ENCODE data around the gene HDAC3.

HDAC3 gene

DNA sequence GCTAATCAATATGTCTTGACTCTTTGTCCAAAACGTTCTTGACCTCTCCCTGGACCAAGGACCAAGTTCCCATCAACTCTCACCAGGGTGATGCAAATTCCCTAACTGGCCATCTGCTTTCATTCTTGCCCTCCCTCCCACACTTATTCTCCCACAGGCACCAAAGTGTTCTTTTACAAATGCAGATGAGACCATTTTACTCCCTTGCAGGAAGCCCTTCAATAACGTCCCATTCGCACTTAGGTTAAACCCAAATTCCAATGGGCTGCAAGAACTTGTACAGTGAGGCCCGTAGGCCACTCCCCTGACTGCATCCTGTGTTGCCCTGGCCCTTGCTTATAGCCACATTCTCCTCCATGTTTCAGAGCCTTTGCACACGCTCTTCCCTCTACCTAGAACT is 38.1 kb upstream of the HDAC3 start:
- H3K36me3 ChIP-seq (ENCODE audit: control insufficient read depth in 2 of 2, insufficient read depth in 2 of 2, low read length in 2 of 2), result no peaks in the 10 kb centered on the region
- H3K27me3 ChIP-seq (ENCODE audit: control insufficient read depth in 2 of 2, insufficient read depth in 2 of 2, low read length in 2 of 2), result no peaks in the 10 kb centered on the region
- no peaks in the 10 kb centered on the region for H3K9me3 ChIP-seq (ENCODE audit: control insufficient read depth in 2 of 2, low read length in 2 of 2)
- H3K4me3 ChIP-seq (ENCODE audit: low read length in 2 of 2), result no peak overlapping the region
- H3K4me1 ChIP-seq (ENCODE audit: control insufficient read depth in 2 of 2, insufficient read depth in 2 of 2, low read length in 2 of 2), result no peaks in the 10 kb centered on the region
- no peak overlapping the region for H3K9ac ChIP-seq (ENCODE audit: low read depth in 1 of 2, low read length in 2 of 2)
- no peak overlapping the region for H3K27ac ChIP-seq (ENCODE audit: low read depth in 2 of 2, low read length in 2 of 2)

DNA sequence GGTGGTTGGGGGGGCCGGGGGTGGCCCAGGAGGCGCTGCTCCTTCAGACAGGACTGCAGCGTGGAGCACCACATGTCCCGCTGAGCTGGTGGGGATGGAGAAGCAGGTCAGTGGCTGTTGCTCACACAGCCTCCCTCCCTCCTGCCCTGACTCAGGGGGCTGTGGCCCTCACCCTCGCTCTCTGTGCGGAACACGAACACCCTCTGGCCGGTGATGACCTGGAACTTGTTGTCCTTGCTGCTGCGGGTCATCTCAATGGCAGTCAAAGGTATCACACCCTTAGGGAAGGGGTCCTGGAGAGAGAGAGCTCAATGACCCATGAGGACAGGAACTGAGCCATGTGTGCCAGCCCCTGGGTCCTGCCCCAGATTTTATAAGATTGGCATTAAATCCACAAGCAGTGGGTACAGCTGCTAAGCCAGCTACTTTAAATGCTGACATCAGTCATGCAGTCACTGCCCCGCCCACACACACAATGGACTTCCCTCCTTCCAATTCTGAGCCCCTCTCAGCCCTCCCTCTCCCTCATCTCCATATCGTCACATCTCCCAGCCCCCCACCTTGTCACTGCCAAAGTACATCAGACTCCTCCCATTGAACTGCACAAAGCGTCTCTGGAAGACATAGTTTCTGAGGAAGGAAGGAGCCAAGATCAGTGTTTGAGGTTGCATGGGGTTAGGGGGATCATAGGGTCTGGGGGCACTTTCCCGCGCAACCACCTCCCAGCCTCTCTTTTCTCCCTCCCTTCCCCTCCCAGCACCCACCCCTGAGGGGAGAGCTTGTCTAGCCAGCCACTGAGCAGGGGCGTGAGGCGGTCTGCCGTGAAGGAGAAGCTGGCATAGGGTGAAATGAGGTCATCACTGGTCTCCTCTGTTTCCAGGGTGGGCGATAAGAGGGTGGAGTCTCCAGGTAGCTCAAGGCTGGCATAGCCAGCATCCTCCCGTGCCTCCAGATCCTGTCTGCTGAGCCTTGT is 36.5 kb upstream of the HDAC3 start:
- Histone ChIP-seq H3K4me3 (ENCODE audit: low read length in 2 of 2) (no peak overlapping the region), H3K27ac (ENCODE audit: low read depth in 2 of 2, low read length in 2 of 2) (no peak overlapping the region), H3K4me1 (ENCODE audit: control insufficient read depth in 2 of 2, insufficient read depth in 2 of 2, low read length in 2 of 2) (no peaks in the 10 kb centered on the region), H3K9ac (ENCODE audit: low read depth in 1 of 2, low read length in 2 of 2) (no peak overlapping the region), H3K36me3 (ENCODE audit: control insufficient read depth in 2 of 2, insufficient read depth in 2 of 2, low read length in 2 of 2) (no peaks in the 10 kb centered on the region), H3K9me3 (ENCODE audit: control insufficient read depth in 2 of 2, low read length in 2 of 2) (no peaks in the 10 kb centered on the region), H3K27me3 (ENCODE audit: control insufficient read depth in 2 of 2, insufficient read depth in 2 of 2, low read length in 2 of 2) (no peaks in the 10 kb centered on the region)

DNA sequence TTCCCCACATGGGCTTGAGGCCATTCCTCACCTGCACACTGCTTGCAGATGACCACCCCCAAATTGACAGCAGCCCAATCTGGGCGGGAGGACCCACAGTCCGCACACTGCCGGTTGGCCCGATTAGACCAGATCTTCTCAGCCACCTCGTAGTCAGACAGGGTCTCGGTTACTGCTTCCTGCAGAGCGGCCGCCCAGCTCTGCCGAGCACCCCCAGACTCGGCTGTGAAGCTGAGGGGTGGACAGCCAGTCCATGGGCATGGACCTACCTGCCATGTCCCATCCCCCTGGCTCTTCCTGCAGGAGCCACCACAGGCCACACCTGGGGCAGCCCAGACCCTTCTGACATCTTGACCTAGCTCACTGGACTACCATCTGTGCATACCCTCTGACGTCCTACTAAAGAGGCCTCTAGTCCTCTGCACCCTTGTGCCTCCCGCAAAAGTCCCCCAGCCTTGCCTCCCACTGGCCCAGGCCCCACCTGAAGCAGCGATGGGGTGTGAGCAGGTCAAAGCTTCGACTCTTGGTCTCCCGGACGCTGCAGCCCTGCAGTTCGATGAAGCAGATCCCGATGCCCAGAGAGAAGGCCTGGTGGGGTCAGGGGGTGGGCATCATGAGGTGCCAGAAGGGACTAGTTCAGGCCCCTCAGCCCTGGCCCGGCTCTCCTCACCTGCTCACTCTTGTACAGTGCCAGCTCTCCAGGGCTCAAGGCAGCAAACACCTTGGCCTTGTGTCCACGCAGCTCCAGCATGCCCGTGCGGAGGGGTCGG is 35.6 kb upstream of the HDAC3 start:
- Histone ChIP-seq H3K36me3 (ENCODE audit: control insufficient read depth in 2 of 2, insufficient read depth in 2 of 2, low read length in 2 of 2) (no peaks in the 10 kb centered on the region), H3K9me3 (ENCODE audit: control insufficient read depth in 2 of 2, low read length in 2 of 2) (no peaks in the 10 kb centered on the region), H3K27ac (ENCODE audit: low read depth in 2 of 2, low read length in 2 of 2) (no peak overlapping the region), H3K27me3 (ENCODE audit: control insufficient read depth in 2 of 2, insufficient read depth in 2 of 2, low read length in 2 of 2) (no peaks in the 10 kb centered on the region), H3K4me3 (ENCODE audit: low read length in 2 of 2) (no peak overlapping the region), H3K4me1 (ENCODE audit: control insufficient read depth in 2 of 2, insufficient read depth in 2 of 2, low read length in 2 of 2) (no peaks in the 10 kb centered on the region), H3K9ac (ENCODE audit: low read depth in 1 of 2, low read length in 2 of 2) (no peak overlapping the region)

DNA sequence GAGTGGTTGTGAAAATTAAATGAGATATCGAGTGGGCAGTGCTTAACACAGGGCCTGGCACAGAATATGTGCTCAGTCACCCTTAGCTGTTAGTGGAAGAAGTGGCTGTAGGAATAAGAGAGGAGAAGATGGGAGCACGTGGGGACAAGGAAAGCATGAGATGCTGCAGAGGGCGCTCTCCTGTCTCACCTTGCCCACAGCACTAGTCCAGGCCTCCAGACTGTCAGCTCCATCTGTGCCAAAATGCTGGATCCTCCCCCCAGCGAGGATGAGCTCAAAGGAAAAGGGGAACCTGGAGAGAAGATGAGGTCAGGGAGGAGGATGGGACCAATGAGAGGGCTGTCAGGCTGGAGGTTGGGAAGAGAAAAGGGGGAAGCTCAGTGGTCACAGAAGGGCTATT is 32.9 kb upstream of the HDAC3 start:
- H3K27ac ChIP-seq (ENCODE audit: low read depth in 2 of 2, low read length in 2 of 2), result no peak overlapping the region
- H3K4me3 ChIP-seq (ENCODE audit: low read length in 2 of 2), result no peak overlapping the region
- no peaks in the 10 kb centered on the region for H3K27me3 ChIP-seq (ENCODE audit: control insufficient read depth in 2 of 2, insufficient read depth in 2 of 2, low read length in 2 of 2)
- H3K9ac ChIP-seq (ENCODE audit: low read depth in 1 of 2, low read length in 2 of 2), result no peak overlapping the region
- no peaks in the 10 kb centered on the region for H3K4me1 ChIP-seq (ENCODE audit: control insufficient read depth in 2 of 2, insufficient read depth in 2 of 2, low read length in 2 of 2)
- H3K36me3 ChIP-seq (ENCODE audit: control insufficient read depth in 2 of 2, insufficient read depth in 2 of 2, low read length in 2 of 2), result no peaks in the 10 kb centered on the region
- H3K9me3 ChIP-seq (ENCODE audit: control insufficient read depth in 2 of 2, low read length in 2 of 2), result no peaks in the 10 kb centered on the region

DNA sequence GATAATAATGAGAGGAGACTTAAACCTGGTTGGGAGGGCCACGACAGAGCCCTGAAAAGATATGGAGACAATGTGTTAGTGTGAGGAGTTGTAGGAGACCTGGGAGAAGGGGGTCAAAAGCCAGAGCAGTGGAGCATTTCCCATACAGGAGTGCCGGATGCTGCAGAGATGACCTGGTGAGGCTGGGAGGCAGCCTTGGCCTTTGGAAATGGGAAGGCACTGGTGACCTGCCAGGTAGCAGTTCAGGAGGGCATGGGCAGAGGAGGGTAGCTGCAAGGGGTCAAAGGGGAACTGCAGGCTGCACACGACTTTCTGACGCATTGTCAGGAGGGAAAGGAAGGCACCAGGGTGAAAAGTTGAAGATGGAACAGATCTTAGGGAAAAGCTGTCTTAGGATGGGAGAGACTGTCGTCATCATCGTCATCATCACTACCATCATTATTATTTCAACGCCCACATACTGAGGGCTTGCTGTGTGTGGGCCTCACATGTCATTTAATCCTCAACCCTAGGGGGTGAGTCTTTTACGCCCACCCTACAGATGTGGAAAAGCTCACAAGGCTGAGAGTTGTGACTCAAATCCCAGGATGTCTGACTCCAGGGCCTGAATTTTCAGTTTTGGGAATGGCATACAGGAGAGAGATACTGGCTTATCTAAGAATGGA is 32.1 kb upstream of the HDAC3 start:
- peaks cover 0 to 2% of the 10 kb centered on the region in 2 donors for H3K36me3 ChIP-seq (ENCODE audit: control insufficient read depth in 2 of 2, insufficient read depth in 2 of 2, low read length in 2 of 2)
- H3K27ac ChIP-seq (ENCODE audit: low read depth in 2 of 2, low read length in 2 of 2), result no peak overlapping the region
- no peak overlapping the region for H3K4me3 ChIP-seq (ENCODE audit: low read length in 2 of 2)
- no peaks in the 10 kb centered on the region for H3K9me3 ChIP-seq (ENCODE audit: control insufficient read depth in 2 of 2, low read length in 2 of 2)
- no peaks in the 10 kb centered on the region for H3K27me3 ChIP-seq (ENCODE audit: control insufficient read depth in 2 of 2, insufficient read depth in 2 of 2, low read length in 2 of 2)
- no peak overlapping the region for H3K9ac ChIP-seq (ENCODE audit: low read depth in 1 of 2, low read length in 2 of 2)
- no peaks in the 10 kb centered on the region for H3K4me1 ChIP-seq (ENCODE audit: control insufficient read depth in 2 of 2, insufficient read depth in 2 of 2, low read length in 2 of 2)

DNA sequence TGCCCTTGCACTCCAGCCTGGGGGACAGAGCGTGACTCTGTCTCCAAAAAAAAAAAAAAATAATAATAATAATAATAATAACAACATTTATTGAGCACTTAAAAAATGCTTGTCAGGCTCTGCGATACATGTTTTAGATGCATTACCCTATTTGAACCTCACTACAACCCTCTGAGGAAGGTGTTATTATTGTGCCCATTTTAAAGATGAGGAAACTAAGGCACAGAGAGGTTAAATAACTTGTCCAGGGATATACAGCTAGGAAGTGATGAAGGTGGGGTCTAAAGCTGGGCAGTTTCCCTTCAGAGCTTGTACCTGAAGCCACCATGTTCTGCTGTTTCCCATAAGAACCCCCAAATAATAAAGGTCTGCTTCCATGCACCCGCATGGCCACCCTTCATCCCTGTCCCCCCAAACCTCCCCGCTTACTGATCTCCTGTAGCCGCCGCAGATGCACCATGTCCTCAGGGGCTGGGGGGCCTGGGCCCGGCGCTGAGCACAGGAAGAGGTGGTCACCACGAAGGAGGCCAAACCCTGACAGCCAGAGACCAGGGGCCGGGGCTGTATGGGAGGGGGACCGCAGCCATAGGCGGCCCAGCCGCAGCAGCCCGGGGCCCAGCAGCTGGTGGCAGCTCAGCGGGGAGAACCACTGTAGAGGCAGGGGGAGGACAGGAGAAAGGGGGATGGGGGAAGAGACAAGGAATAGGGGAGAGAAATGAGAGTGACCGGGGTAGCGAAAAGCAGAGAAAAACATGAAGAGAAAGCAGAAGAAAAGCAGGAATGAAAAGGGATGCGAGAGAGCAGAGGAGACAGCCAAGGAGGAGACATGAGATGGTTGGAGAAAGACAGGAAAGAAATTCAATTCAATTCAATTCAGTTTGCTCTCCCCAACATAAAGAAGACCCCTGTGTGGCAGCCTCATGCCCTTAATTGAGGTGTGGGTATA is 29.6 kb upstream of the HDAC3 start:
- no peak overlapping the region for H3K4me3 ChIP-seq (ENCODE audit: low read length in 2 of 2)
- H3K9ac ChIP-seq (ENCODE audit: low read depth in 1 of 2, low read length in 2 of 2), result no peak overlapping the region
- peaks cover 0 to 2% of the 10 kb centered on the region in 2 donors for H3K36me3 ChIP-seq (ENCODE audit: control insufficient read depth in 2 of 2, insufficient read depth in 2 of 2, low read length in 2 of 2)
- no peak overlapping the region for H3K27ac ChIP-seq (ENCODE audit: low read depth in 2 of 2, low read length in 2 of 2)
- no peaks in the 10 kb centered on the region for H3K27me3 ChIP-seq (ENCODE audit: control insufficient read depth in 2 of 2, insufficient read depth in 2 of 2, low read length in 2 of 2)
- H3K9me3 ChIP-seq (ENCODE audit: control insufficient read depth in 2 of 2, low read length in 2 of 2), result no peaks in the 10 kb centered on the region
- no peaks in the 10 kb centered on the region for H3K4me1 ChIP-seq (ENCODE audit: control insufficient read depth in 2 of 2, insufficient read depth in 2 of 2, low read length in 2 of 2)

DNA sequence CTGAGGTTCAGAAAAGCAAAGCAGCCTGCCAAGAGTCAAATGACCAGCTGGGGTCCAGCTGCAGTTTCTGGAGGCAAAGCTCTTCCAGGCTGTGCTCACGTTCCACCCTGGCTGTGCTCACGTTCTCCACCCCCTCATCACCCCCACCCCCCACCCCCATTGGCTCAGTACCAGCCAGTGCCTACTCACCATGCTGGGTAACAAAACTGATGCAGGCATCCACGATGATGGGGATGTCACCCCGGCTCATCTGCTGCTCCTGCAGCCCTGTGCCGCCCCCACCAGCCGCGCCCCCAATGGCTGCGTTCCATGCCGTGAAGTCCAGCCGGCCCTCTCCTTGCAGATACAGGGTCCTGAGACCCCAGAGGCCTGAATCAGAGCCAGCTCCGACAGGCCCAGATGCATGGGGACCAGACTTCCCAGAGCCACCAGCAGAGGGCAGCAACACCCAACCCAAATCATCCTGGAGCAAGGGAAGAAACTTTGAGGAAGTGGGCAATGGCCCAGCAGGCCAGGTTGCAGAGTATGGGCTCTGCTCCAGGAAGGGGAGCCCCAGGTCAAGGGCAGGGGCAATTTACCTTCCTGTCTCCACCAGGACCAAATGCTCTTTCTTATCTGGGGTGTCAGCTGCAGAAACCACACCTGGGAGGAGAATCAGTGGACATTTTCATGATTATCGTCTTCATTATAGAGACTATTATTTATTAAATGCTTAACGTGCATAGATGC is 28.2 kb upstream of the HDAC3 start:
- Histone ChIP-seq H3K9ac (ENCODE audit: low read depth in 1 of 2, low read length in 2 of 2) (peak overlapping the region in 1 of 2 donors; percentile 38), H3K27ac (ENCODE audit: low read depth in 2 of 2, low read length in 2 of 2) (no peak overlapping the region), H3K27me3 (ENCODE audit: control insufficient read depth in 2 of 2, insufficient read depth in 2 of 2, low read length in 2 of 2) (no peaks in the 10 kb centered on the region), H3K4me1 (ENCODE audit: control insufficient read depth in 2 of 2, insufficient read depth in 2 of 2, low read length in 2 of 2) (no peaks in the 10 kb centered on the region), H3K9me3 (ENCODE audit: control insufficient read depth in 2 of 2, low read length in 2 of 2) (no peaks in the 10 kb centered on the region), H3K4me3 (ENCODE audit: low read length in 2 of 2) (no peak overlapping the region), H3K36me3 (ENCODE audit: control insufficient read depth in 2 of 2, insufficient read depth in 2 of 2, low read length in 2 of 2) (peaks cover 0 to 2% of the 10 kb centered on the region in 2 donors)

DNA sequence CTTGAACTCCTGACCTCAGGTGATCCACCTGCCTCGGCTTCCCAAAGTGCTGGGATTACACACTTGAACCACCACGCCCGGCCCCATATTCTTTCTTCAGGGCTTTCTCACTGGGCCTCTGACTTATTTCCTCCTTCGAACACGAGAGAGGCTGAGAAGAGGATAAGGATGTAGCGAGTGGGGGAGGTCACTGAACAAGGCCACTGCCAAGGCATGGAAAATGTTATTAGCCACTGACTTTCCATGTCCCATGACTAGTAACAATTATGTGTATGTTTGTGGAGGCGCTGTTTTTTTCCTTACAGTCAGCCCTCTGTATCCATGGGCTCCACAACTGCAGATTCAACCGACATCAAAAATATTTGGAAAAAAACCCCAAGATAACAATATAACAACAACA is 26.9 kb upstream of the HDAC3 start:
- Histone ChIP-seq H3K4me3 (ENCODE audit: low read length in 2 of 2) (no peak overlapping the region), H3K27ac (ENCODE audit: low read depth in 2 of 2, low read length in 2 of 2) (no peak overlapping the region), H3K4me1 (ENCODE audit: control insufficient read depth in 2 of 2, insufficient read depth in 2 of 2, low read length in 2 of 2) (no peaks in the 10 kb centered on the region), H3K36me3 (ENCODE audit: control insufficient read depth in 2 of 2, insufficient read depth in 2 of 2, low read length in 2 of 2) (peaks cover 0 to 2% of the 10 kb centered on the region in 2 donors), H3K9me3 (ENCODE audit: control insufficient read depth in 2 of 2, low read length in 2 of 2) (no peaks in the 10 kb centered on the region), H3K9ac (ENCODE audit: low read depth in 1 of 2, low read length in 2 of 2) (no peak overlapping the region), H3K27me3 (ENCODE audit: control insufficient read depth in 2 of 2, insufficient read depth in 2 of 2, low read length in 2 of 2) (no peaks in the 10 kb centered on the region)

DNA sequence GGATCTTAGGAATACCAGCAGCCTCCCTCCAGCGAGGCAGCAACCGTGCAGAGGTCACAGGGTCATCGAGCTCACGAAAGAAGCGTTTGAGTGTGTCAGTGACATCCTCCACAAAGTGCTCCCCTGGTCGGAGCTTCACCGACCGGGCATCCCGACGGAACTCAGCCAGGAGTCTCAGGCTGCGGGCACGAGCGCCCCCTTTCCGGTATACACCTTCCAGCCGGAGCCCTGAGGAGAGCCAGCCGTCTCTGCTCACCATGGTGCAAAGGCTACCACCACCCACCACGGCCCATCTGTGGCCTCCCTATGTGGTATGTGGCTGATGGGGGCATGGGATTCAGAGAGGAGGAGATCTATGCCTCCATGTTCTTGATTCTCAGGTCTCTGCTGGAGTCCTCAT is 25.4 kb upstream of the HDAC3 start:
- Histone ChIP-seq H3K9ac (ENCODE audit: low read depth in 1 of 2, low read length in 2 of 2) (no peak overlapping the region), H3K27me3 (ENCODE audit: control insufficient read depth in 2 of 2, insufficient read depth in 2 of 2, low read length in 2 of 2) (no peaks in the 10 kb centered on the region), H3K36me3 (ENCODE audit: control insufficient read depth in 2 of 2, insufficient read depth in 2 of 2, low read length in 2 of 2) (peaks cover 0 to 5% of the 10 kb centered on the region in 2 donors), H3K9me3 (ENCODE audit: control insufficient read depth in 2 of 2, low read length in 2 of 2) (no peaks in the 10 kb centered on the region), H3K4me3 (ENCODE audit: low read length in 2 of 2) (no peak overlapping the region), H3K4me1 (ENCODE audit: control insufficient read depth in 2 of 2, insufficient read depth in 2 of 2, low read length in 2 of 2) (no peaks in the 10 kb centered on the region), H3K27ac (ENCODE audit: low read depth in 2 of 2, low read length in 2 of 2) (no peak overlapping the region)
